ENCODE measurements around the gene POLD1.

DNA sequence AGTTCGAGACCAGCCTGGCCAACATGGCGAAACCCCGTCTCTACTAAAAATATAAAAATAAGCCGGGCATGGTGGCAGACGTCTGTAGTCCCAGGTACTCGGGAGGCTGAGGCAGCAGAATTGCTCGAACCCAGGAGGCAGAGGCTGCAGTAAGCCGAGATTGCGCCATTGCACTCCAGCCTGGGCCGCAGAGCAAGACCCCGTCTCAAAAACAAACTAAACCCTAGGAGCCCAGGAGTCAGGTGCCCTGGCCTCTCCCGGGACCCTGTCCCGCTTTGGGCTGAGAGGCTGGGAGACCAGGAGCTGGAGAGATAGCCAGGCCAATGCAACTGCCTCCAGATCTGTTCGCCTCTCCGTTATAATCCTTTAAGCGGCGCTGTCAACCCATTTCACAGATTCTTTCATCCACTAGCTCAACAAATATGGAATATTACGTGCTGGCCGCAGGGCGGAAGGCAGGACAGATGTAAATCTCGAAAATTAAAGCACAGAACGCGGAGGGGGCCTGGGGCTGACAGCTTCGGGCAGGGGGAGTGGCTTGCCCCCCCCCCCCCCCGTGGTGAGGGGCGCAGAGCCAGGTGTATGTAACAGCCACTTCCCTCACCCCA, 43.3 kb downstream of the POLD1 start:
- TF ChIP-seq EZH2 (IDR thresholded peaks at IDR 0.05; ENCODE audit: borderline replicate concordance) (no peak), EZH2phosphoT487 (IDR thresholded peaks at IDR 0.05; ENCODE audit: low read depth, severe bottlenecking, unreplicated experiment) (no peak)
- TF ChIP-seq, protein P1, sequence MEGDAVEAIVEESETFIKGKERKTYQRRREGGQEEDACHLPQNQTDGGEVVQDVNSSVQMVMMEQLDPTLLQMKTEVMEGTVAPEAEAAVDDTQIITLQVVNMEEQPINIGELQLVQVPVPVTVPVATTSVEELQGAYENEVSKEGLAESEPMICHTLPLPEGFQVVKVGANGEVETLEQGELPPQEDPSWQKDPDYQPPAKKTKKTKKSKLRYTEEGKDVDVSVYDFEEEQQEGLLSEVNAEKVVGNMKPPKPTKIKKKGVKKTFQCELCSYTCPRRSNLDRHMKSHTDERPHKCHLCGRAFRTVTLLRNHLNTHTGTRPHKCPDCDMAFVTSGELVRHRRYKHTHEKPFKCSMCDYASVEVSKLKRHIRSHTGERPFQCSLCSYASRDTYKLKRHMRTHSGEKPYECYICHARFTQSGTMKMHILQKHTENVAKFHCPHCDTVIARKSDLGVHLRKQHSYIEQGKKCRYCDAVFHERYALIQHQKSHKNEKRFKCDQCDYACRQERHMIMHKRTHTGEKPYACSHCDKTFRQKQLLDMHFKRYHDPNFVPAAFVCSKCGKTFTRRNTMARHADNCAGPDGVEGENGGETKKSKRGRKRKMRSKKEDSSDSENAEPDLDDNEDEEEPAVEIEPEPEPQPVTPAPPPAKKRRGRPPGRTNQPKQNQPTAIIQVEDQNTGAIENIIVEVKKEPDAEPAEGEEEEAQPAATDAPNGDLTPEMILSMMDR (IDR thresholded peaks at IDR 0.05; ENCODE audit: poor library complexity): no peak

Data from hepatocyte (in vitro differentiated cells).